HG03039 (cell line): ENCODE data around the gene CD4.
A peak's percentile ranks its signal among the peaks of the same experiment; 100 is the strongest.
"Not testable (repeated sequence)": the region's sequence is repeated elsewhere in the genome, so short reads cannot be mapped to it uniquely, and the experiment has no call there.

Experiments used
- ATAC-seq: cut with Tn5 transposase; IDR thresholded peaks from one replicate; pipeline ENCODE4 v1.9.1; 2021; ENCODE audit warnings: mild to moderate bottlenecking, moderate library complexity; ENCODE audit not compliant: unreplicated experiment

The CD4 gene

GRCh38 chr12:6865307-6865706, 76.0 kb downstream of the CD4 start:
- ATAC-seq: not testable (repeated sequence)

GRCh38 chr12:6866163-6866919, 77.0 kb downstream of the CD4 start:
- ATAC-seq: no peak

- peak; percentile 2 for ATAC-seq
Observed at GRCh38 chr12:6866920-6867412, 77.6 kb downstream of the CD4 start.

- ATAC-seq: peak; percentile 44
Observed at GRCh38 chr12:6867413-6868210, 78.3 kb downstream of the CD4 start, which contains the start of gene TPI1. Gene TPI1, plus strand, starts transcription at chr12:6867531. Its CDS starts 36 bp downstream, at chr12:6867567.

- ATAC-seq: no peak
Observed at GRCh38 chr12:6868211-6869048, 79.1 kb downstream of the CD4 start.

- ATAC-seq: no peak
Observed at GRCh38 chr12:6869049-6870021, 80.0 kb downstream of the CD4 start.

GRCh38 chr12:6870304-6870703, 81.0 kb downstream of the CD4 start:
- ATAC-seq: not testable (repeated sequence)
